GM10248 (cell line): ENCODE results near the gene C12orf42.

Experiments
- CTCF ChIA-PET: fragments of 300-600 bp; sonication (Branson Sonifier 250); formaldehyde crosslinking; extraction: SDS; loops from one replicate; lab custom pipeline; 2021; ENCODE audit warnings: antibody characterized with exemption; lab: Yijun Ruan, JAX
- POLR2A ChIA-PET: fragments of 350-650 bp; sonication (Branson Sonifier 250); formaldehyde crosslinking; extraction: SDS; loops from one replicate; lab custom pipeline; 2020; ENCODE audit warnings: antibody characterized with exemption; lab: Yijun Ruan, JAX
- DNase-seq: peaks from one replicate; pipeline ENCODE4 v3.0.0; 2012; ENCODE audit errors: extremely low spot score
- TF ChIP-seq, protein P1 (sequence below): IDR thresholded peaks from 2 replicates; pipeline ENCODE4 v1.5.1; 2012; ENCODE audit warnings: mild to moderate bottlenecking, low read depth; ENCODE audit errors: extremely low read depth, missing control alignments, control extremely low read depth

Gene C12orf42

GRCh38 chr12:103495469-103496456 is at the start of gene C12orf42:
Gene C12orf42 (minus strand): TSS chr12:103495968. CDS start chr12:103478426, 17,542 bp downstream.
- CTCF ChIA-PET, result interaction anchor here (0.7 to 3.8 kb wide), 22 partner anchors 7 to 583 kb away, joined by 3 to 57 read pairs (median 4); no protein-coding TSS in a partner anchor
- TF ChIP-seq, protein P1, sequence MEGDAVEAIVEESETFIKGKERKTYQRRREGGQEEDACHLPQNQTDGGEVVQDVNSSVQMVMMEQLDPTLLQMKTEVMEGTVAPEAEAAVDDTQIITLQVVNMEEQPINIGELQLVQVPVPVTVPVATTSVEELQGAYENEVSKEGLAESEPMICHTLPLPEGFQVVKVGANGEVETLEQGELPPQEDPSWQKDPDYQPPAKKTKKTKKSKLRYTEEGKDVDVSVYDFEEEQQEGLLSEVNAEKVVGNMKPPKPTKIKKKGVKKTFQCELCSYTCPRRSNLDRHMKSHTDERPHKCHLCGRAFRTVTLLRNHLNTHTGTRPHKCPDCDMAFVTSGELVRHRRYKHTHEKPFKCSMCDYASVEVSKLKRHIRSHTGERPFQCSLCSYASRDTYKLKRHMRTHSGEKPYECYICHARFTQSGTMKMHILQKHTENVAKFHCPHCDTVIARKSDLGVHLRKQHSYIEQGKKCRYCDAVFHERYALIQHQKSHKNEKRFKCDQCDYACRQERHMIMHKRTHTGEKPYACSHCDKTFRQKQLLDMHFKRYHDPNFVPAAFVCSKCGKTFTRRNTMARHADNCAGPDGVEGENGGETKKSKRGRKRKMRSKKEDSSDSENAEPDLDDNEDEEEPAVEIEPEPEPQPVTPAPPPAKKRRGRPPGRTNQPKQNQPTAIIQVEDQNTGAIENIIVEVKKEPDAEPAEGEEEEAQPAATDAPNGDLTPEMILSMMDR, result peak; percentile 75
- POLR2A ChIA-PET, result no interaction called here
- DNase-seq, result peak; percentile 78

DNA sequence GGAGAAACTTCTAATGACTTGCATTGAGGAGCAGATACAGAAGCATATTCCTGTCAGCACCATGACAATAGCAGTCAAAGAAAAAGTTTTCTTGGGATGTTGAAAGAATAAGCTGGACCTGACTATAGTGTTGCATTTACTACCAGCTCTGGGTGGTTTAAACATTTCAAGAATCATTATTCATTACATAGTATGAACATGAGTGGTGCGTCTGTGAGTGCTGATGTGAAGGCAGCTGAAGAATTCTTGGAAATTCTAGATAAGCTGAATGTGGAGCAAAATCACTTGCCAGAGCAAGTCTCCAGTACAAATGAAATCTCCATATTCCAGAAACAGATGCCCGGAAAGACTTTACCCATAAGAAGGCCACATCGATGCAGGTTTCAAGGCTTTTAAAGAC is 46.3 kb upstream of the C12orf42 start:
- ChIA-PET CTCF (interaction anchor here (1.0 to 2.3 kb wide), 3 partner anchors 38 to 594 kb away, joined by 4 to 6 read pairs (median 5); partner anchors contain the start of gene C12orf42), POLR2A (no interaction called here)
- no peak for DNase-seq
- TF ChIP-seq, protein P1, result no peak

DNA sequence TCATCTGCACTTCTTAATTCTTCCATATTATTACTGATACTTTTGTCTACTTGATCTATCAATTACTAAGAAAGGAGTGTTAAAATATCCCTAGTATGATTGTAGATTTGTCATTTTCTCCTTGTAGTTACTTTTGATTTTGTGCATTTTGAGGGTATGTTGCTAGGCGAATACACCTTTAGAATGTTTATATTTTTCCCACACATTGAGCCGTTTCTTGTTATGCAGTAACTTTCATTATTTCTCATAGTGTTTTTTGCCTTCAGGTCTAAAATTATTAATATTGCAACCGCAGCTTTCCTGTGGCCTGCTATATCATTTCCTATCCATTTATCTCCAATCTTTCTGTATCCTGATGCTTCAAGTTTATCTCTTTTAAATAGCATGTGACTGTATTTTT is 44.6 kb upstream of the C12orf42 start:
- TF ChIP-seq, protein P1, result no peak
- CTCF ChIA-PET, result interaction anchor here (1.0 to 11.4 kb wide), 6 partner anchors 9 to 592 kb away, joined by 3 to 80 read pairs (median 4); partner anchors contain the start of gene C12orf42
- no peak for DNase-seq
- POLR2A ChIA-PET, result no interaction called here

- CTCF ChIA-PET, result interaction anchor here (2.5 to 11.4 kb wide), 2 partner anchors 10 to 11 kb away, joined by 8 to 80 read pairs; no protein-coding TSS in a partner anchor
- no peak for DNase-seq
- TF ChIP-seq, protein P1, result no peak
- POLR2A ChIA-PET, result no interaction called here
These were observed 42.6 kb upstream of the C12orf42 start for GRCh38 chr12:103538397-103538796.

DNA sequence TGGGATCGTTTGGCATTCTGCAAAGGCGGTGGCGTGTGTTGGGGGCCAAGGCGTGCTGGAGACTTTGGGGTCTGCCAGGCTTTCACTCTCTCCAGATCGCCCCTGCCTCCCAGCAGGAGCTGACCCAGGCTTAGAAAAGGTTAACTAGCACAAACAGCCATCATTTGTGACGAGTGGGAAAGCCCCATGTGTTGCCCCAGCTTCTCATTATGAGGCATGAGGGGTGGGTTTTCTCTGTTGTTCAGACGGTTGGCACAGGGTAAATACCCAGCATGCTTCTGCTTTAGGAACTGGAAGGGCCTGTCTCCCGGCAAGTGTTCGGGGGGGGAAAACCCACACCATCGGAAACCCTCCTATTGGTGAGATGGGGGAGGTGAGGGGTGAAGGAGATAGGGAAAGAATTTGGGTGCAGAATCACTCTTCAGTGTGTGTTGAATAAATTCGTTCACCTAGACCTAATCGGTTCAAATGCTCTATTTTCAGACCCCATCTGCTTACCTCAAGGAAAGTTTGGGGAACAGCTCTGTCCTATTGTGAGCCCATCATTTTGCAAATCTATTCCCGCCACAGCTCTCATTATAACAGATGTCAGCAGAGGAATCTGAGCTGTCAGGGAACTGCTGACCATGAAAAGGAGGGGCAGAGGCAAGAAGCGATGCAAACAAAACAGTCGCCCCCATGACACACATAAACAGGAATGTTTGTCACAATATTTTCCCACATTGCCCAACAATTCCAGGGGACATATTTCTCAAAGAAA is 34.7 kb upstream of the C12orf42 start:
- DNase-seq, result peak; percentile 21
- ChIA-PET POLR2A (no interaction called here), CTCF (interaction anchor here (1.0 to 11.4 kb wide), 11 partner anchors 9 to 648 kb away, joined by 3 to 80 read pairs (median 3); no protein-coding TSS in a partner anchor)
- TF ChIP-seq, protein P1, result no peak

GRCh38 chr12:103529306-103529705 is 33.5 kb upstream of the C12orf42 start:
- DNase-seq, result no peak
- POLR2A ChIA-PET, result interaction anchor here (0.5 kb wide), 1 partner anchor 1819 kb away, joined by 5 read pairs; no protein-coding TSS in a partner anchor
- TF ChIP-seq, protein P1, result no peak
- CTCF ChIA-PET, result interaction anchor here (1.3 to 11.4 kb wide), 7 partner anchors 13 to 580 kb away, joined by 3 to 80 read pairs (median 6); no protein-coding TSS in a partner anchor
